SK-N-DZ (cell line): ENCODE data around the gene PTPN1. TPM values are rescaled to one million over a fixed set of nuclear protein-coding genes. Genes with fewer than 3 reads are reported as not detected.
A peak's percentile ranks its signal among the peaks of the same experiment; 100 is the strongest.
"Not testable (repeated sequence)": the region's sequence is repeated elsewhere in the genome, so short reads cannot be mapped to it uniquely, and the experiment has no call there.

Source experiments
- DNase-seq: peaks from one replicate; pipeline ENCODE4 v3.0.0-alpha.2; 2015; ENCODE audit warnings: low spot score
- polyA plus RNA-seq, 2 experiments: library from polyadenylated mRNA; depleted of rRNA; stranded (reverse); fragments of >200 nt; gene quantifications; 2 replicates each; pipeline ENCODE4 v1.2.3, GENCODE V29; 2014

Gene PTPN1
- 45.0 and 50.5 TPM in 2 replicates for polyA plus RNA-seq (2014; cell fraction: cytosol; rRNA removed)
- 22.1 and 30.4 TPM in 2 replicates for polyA plus RNA-seq (2014; cell fraction: nucleus; rRNA removed)

DNA sequence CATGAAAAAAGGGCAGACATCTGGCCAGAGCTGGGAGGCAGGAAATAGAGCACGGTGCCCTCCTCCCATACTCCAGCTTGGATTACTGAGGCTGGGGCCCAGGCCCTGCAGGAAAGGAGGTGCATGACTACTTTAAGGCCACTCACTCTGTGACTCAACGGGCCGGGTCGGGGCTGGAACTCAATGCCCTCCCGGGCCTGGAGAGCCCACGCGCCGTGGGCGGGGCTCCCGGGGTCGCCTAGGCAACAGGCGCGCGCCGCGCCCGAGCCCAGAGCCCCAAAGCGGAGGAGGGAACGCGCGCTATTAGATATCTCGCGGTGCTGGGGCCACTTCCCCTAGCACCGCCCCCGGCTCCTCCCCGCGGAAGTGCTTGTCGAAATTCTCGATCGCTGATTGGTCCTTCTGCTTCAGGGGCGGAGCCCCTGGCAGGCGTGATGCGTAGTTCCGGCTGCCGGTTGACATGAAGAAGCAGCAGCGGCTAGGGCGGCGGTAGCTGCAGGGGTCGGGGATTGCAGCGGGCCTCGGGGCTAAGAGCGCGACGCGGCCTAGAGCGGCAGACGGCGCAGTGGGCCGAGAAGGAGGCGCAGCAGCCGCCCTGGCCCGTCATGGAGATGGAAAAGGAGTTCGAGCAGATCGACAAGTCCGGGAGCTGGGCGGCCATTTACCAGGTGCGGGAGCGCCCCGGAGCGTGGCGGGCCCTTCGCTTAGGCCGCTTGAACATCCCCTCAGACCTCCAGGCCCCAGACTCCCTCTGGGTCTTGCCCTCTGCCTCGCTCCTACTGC is at the start of gene PTPN1:
TSS of gene PTPN1 (plus strand) at position 461 of the 783 bp plus-strand sequence. CDS start at position 606, 145 bp downstream.
- DNase-seq, result peak; percentile 100

DNA sequence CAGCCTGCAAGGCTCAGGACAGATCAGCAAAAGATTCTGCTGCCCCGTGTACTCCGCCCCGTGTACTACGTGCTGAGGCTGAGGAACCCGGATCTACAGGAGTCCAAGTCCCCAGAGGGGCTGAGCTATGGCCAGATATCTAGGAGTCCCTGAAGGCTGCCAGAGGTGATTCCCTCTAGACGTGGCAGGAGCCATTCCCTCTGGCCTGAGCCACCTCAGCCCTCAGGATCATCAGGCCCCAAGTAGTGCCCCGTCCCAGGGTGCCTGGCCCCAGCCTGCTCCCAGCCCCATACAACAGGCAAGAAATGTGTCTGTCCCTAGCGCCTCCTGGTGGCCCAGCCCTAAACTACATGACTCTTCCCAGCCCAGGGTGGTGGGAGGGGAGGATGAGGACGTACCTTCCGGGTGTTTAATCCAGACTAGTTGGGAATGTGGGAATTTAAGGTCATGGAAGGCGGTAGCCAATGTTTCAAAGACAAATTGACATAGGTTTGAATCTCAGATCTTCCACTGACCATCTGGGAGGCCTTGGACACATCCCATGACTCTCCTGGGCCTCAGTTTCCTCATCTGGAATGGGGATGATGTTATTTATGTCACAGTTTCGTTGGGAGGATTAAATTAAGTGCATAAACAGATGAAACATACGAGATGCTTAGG is 49.4 kb upstream of the PTPN1 start:
- peak; percentile 76 for DNase-seq

DNA sequence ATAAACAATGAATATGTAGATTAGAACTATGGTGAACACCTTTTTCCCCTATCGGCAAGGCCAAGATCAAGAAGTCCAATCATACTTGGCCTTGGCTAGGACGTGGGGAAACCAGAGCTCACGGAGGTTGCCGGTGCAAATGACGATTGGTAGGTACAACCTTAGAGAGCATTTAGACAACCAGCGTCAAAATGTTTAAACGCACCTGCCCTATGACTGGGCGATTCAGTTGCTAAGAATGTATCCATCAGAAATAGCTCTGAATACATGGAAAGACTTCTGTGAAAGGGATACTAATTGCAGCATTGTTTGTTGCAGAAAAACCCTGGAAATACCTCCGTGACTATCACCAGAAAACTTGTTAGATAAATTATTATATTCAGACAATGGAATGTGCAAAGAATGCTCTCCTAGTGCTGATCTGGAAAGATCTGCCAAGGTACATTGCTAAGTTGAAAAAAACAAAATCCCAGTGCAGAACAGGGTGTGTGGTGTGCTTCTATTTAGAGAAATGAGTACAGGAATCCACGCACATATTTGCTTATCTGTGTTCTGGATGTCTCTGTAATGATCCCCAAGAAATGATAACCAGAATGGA is 48.0 kb upstream of the PTPN1 start:
- DNase-seq, result no peak

DNA sequence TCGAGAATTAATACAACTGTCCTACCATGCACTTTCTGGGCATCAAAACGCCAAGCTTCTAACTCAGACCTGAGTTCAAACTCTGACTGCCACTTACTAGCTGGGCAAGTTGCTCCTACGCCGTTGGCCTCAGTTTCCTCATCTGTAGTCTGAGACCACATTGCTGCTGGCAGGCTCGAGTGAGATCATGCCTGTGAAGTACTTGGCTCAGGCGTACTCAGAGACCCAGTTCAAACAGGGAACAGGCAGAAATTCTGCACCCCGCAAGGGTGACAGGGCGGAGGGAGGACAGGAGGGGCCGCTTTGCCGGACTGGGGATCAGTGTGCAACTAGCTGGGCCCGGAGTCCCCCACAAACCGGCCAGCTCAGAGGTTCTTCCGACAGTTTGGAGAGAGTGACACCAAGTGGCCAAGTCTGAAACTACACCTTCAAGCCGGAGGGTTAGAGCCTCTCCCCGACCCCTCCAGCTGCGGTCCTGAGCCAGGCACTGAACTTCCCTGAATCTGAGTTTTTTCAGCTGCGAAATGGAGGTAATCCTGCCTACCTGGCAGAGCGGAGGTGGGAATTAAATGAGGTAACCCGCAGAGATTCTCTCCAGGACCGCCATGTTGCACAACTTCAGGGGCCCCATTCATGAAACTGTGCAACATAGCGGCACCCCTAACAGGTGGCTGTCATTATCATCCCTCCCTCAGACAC is 46.0 kb upstream of the PTPN1 start:
- peak; percentile 64 for DNase-seq

GRCh38 chr20:50464725-50465650 is 45.2 kb upstream of the PTPN1 start:
- no peak for DNase-seq

- no peak for DNase-seq
These were observed 43.0 kb upstream of the PTPN1 start for GRCh38 chr20:50467174-50467573.

- peak; percentile 54 for DNase-seq
These were observed 42.3 kb upstream of the PTPN1 start for GRCh38 chr20:50467718-50468356.

DNA sequence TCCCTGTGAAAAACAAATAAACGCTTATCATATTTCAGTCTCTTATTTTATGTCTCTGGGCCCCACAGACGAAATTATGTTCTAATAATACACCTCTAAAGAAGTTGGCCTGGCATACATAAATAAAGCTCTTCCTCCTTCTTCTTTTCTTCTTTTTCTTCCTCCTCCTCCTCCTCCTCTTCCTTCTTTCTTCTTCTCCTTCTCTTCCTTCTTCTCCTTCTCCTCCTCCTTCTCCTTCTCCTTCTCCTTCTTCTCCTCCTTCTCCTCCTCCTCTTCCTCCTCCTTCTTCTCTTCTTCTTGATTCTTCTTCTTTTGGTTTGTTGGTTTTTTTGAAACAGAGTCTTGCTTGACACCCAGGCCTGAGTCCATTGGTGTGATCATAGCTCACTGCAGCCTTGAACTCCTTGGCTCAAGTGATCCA is 41.8 kb upstream of the PTPN1 start:
- DNase-seq, result no peak

GRCh38 chr20:50469176-50469723 is 40.9 kb upstream of the PTPN1 start:
- no peak for DNase-seq

GRCh38 chr20:50469796-50470195 is 40.4 kb upstream of the PTPN1 start:
- DNase-seq, result no peak

DNA sequence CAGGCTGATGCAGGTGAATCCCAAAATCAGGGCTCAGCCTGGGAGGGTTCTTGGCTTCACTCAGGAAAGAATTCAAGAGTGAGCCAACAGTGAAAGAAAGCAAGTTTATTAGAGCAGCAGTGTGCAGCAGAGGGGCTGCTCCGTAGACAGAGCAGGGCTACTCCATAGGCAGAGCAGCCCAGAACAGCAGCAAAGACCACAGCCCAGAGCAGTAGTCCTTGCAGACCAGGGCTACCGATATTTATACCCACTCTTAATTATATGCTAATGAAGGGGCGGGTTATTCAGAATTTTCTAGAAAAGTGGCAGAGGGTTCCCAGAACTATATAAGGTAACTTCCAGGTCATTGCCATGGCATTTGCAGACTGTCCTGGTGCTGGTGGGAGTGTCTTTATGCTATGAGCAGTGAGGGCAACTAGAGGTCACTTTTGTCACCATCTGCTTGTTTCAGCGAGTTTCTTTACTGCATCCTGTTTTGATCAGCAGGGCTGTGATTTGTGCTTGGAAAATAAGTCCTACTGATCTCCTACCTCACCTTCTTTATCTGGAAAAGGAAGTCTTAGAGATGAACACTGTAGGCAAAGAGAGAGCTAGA is 39.8 kb upstream of the PTPN1 start:
- DNase-seq, result no peak

DNA sequence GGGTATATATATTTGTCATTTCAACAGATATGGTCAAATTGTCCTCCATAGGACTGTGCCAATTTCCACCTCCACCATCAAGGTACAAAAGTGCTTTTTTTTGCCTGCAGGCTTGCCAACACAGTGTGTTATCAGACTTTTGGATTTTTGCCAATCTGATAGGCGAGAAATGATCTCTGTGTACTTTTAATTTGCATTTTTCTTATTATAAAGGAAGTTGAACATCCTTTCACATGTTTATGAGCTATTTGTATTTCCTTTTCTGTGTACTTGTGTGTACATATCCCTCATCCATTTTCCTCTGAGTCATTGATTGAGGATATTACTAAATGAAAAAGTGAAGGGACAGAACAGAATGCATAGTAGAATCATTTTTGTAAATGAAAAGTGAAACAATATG is 39.0 kb upstream of the PTPN1 start:
- no peak for DNase-seq

DNA sequence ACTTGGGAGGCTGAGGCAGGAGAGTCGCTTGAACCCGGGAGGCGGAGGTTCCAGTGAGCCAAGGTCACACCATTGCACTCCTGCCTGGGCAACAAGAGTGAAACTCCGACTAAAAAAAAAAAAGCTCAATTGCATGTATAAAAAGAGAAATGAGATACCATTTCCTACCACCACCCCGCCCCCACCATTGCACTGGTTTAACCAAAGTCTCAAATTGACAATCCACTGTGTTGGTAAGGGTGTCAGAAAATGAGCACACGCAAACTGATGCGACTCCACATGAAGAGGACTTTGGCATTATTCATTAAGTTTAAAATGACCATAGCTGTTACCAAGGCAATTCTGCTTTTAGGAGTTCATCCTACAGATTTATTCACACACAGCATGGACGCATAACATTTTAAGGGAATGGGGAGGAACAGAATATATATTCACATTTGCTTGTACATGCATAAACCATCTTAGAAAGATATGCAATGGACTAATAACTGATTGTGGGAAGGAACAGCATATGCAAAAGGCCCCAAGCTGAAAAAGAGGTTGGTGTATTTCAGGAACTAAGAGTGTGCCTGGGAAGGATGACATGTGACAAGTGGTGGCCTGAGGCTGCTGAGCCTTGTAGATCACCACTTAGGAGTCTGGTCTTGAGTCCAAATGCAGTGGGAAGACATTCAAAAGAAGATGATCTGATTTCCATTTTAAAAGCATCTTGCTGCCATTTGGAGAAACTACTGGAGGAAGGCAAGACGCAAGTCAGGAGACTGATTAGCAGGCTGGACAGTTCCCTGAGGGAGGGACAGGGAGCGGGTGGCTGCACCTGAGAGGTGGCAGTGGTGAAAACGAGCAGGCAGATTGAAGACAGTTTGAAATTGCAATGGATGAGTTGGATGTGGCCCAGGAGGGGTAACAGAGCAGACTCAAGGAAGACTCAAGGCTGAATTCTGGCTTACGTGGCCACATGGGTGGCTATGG is 37.2 kb upstream of the PTPN1 start:
- DNase-seq, result no peak

DNA sequence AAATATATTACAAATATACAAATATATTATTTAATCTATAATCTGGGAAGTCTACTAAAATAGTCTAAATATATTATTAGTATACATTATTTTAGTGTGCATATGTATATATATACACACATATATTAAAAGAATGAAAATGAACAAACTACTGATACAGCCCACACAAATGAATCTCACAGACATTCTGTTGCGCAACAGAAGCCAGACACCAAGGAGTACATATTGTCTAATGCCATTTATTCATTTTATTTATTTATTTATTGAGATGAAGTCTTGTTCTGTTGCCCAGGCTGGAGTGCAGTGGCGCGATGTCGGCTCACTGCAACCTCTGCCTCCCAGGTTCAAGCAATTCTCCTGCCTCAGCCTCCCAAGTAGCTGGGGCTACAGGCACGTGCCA is 35.8 kb upstream of the PTPN1 start:
- not testable (repeated sequence) for DNase-seq

GRCh38 chr20:50475681-50476292 is 34.4 kb upstream of the PTPN1 start:
- DNase-seq, result no peak

GRCh38 chr20:50477239-50477872 is 32.8 kb upstream of the PTPN1 start:
- no peak for DNase-seq
